Measurements from ENCODE around the gene GFRA4. TPM values are rescaled to one million over a fixed set of nuclear protein-coding genes. Genes with fewer than 3 reads are reported as not detected.

Gene GFRA4
- total and polyA plus RNA-seq, 2 donors (not counting 1 experiment from before 2014, with no cell fraction given): not detected

DNA sequence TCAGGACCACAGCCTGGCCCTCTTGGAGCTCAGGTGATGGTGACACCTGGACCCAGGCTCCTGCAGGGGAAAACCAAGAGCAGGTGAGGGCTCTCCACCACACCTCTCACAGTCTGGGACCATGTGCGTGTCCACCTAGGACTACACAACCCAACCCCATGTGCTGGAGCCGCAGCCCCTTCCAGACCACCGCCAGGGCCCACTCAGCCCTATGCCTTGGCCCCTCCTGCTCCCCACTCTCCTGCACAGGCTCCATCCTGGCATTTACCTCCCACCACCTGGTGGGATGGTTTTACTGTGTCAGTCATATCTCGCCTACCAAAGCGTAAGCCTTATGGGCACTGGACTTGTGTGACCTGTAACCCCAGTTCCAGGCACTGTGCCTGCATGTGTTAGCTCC, 31.7 kb upstream of the GFRA4 start:
- intact Hi-C loops (cut with micrococcal nuclease): no loop called here
- no peak for TF ChIP-seq EZH2 (IDR thresholded peaks at IDR 0.05; ENCODE audit: borderline replicate concordance, insufficient read depth, low read depth, low read length, poor library complexity, severe bottlenecking)
- TF ChIP-seq, protein P1, sequence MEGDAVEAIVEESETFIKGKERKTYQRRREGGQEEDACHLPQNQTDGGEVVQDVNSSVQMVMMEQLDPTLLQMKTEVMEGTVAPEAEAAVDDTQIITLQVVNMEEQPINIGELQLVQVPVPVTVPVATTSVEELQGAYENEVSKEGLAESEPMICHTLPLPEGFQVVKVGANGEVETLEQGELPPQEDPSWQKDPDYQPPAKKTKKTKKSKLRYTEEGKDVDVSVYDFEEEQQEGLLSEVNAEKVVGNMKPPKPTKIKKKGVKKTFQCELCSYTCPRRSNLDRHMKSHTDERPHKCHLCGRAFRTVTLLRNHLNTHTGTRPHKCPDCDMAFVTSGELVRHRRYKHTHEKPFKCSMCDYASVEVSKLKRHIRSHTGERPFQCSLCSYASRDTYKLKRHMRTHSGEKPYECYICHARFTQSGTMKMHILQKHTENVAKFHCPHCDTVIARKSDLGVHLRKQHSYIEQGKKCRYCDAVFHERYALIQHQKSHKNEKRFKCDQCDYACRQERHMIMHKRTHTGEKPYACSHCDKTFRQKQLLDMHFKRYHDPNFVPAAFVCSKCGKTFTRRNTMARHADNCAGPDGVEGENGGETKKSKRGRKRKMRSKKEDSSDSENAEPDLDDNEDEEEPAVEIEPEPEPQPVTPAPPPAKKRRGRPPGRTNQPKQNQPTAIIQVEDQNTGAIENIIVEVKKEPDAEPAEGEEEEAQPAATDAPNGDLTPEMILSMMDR (IDR thresholded peaks at IDR 0.05): no peak
- CTCF ChIA-PET: interaction anchor here (0.6 kb wide), 1 partner anchor 18 kb away, joined by 3 read pairs; no protein-coding TSS in a partner anchor

DNA sequence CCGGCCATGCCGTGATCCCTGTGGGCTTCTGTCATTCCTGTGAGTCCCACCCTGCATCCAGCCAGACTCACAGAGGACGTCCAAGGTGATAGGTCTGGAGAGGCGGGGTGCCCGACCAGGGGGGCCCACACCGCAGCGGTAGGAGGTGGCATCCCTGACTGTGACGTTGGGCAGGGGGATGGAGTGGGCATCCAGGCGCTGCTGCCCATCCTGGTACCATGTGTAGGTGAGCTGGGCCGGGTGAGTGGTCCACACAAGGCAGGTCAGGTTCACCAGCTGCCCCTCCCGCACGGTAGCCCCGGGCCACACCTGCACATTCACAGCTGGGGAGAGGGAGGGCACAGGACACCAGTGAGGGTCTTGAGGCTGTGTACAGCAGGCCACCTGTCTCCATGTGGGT, 30.2 kb upstream of the GFRA4 start:
- H3K4me1 Mint-ChIP-seq: no peaks in the 10 kb centered on the region
- intact Hi-C loops (cut with micrococcal nuclease): no loop called here

More for the DNA sequence above, 31.7 kb upstream of the GFRA4 start:
- Histone ChIP-seq H3K9me3 (ENCODE audit: control extremely low read depth in 1 of 3, control insufficient read depth in 2 of 3, insufficient read depth in 1 of 3, low read length in 2 of 3) (peaks cover 0 to 18% (median 0%) of the 10 kb centered on the region in 3 donors), H3K27ac (ENCODE audit: low read length in 2 of 2) (no peak overlapping the region), H4K20me1 (ENCODE audit: control insufficient read depth, insufficient read depth, low read length, poor library complexity, severe bottlenecking) (no peaks in the 10 kb centered on the region), H3K4me3 (ENCODE audit: control extremely low read depth in 1 of 5, extremely low read depth in 1 of 5, insufficient read depth in 1 of 5, low read depth in 2 of 5, low read length in 4 of 5) (no peak overlapping the region), H3K4me1 (ENCODE audit: control insufficient read depth in 2 of 2, insufficient read depth in 2 of 2, low read length in 2 of 2) (no peaks in the 10 kb centered on the region), H2AFZ (ENCODE audit: insufficient read depth, low read depth, low read length, poor library complexity, severe bottlenecking) (no peak overlapping the region), H3K9ac (ENCODE audit: low read length) (no peak overlapping the region), H3K79me2 (ENCODE audit: control insufficient read depth, insufficient read depth, low read length) (no peaks in the 10 kb centered on the region), H3K27me3 (replicated peaks in 1 of 4; ENCODE audit: control extremely low read depth in 1 of 4, control insufficient read depth in 3 of 4, insufficient read depth in 4 of 4, low read length in 3 of 4) (no peaks in the 10 kb centered on the region), H3K4me2 (replicated peaks; ENCODE audit: low read depth, low read length, poor library complexity, severe bottlenecking) (no peak overlapping the region), H3K36me3 (replicated peaks in 1 of 2; ENCODE audit: control extremely low read depth in 1 of 2, control insufficient read depth in 1 of 2, extremely low read depth in 1 of 2, insufficient read depth in 2 of 2, low read length in 1 of 2) (no peaks in the 10 kb centered on the region)
- 100% methylated on average over 2 of the region's 5 CpGs for WGBS (ENCODE audit: insufficient coverage)
- H3K27ac Mint-ChIP-seq: no peak overlapping the region
- H3K4me1 Mint-ChIP-seq: no peaks in the 10 kb centered on the region
- ATAC-seq (ENCODE audit: low read depth) (no peak), DNase-seq (no peak)
- no peaks in the 10 kb centered on the region for H3K9me3 Mint-ChIP-seq (ENCODE audit: insufficient read depth)
- H3K4me3 Mint-ChIP-seq: no peak overlapping the region
- POLR2A ChIA-PET: no interaction called here
- no peaks in the 10 kb centered on the region for H3K27me3 Mint-ChIP-seq

More for the DNA sequence above, 30.2 kb upstream of the GFRA4 start:
- Histone ChIP-seq H3K4me2 (replicated peaks; ENCODE audit: low read depth, low read length, poor library complexity, severe bottlenecking) (no peak overlapping the region), H3K36me3 (replicated peaks in 1 of 2; ENCODE audit: control extremely low read depth in 1 of 2, control insufficient read depth in 1 of 2, extremely low read depth in 1 of 2, insufficient read depth in 2 of 2, low read length in 1 of 2) (no peaks in the 10 kb centered on the region), H3K9ac (ENCODE audit: low read length) (no peak overlapping the region), H4K20me1 (ENCODE audit: control insufficient read depth, insufficient read depth, low read length, poor library complexity, severe bottlenecking) (no peaks in the 10 kb centered on the region), H3K79me2 (ENCODE audit: control insufficient read depth, insufficient read depth, low read length) (no peaks in the 10 kb centered on the region), H2AFZ (ENCODE audit: insufficient read depth, low read depth, low read length, poor library complexity, severe bottlenecking) (no peak overlapping the region), H3K9me3 (ENCODE audit: control extremely low read depth in 1 of 3, control insufficient read depth in 2 of 3, insufficient read depth in 1 of 3, low read length in 2 of 3) (peaks cover 0 to 18% (median 0%) of the 10 kb centered on the region in 3 donors), H3K4me3 (ENCODE audit: control extremely low read depth in 1 of 5, extremely low read depth in 1 of 5, insufficient read depth in 1 of 5, low read depth in 2 of 5, low read length in 4 of 5) (no peak overlapping the region), H3K4me1 (ENCODE audit: control insufficient read depth in 2 of 2, insufficient read depth in 2 of 2, low read length in 2 of 2) (no peaks in the 10 kb centered on the region), H3K27ac (ENCODE audit: low read length in 2 of 2) (no peak overlapping the region), H3K27me3 (replicated peaks in 1 of 4; ENCODE audit: control extremely low read depth in 1 of 4, control insufficient read depth in 3 of 4, insufficient read depth in 4 of 4, low read length in 3 of 4) (no peaks in the 10 kb centered on the region)
- Mint-ChIP-seq H3K9me3 (ENCODE audit: insufficient read depth) (no peaks in the 10 kb centered on the region), H3K27me3 (no peaks in the 10 kb centered on the region), H3K27ac (no peak overlapping the region), H3K4me3 (no peak overlapping the region)
- ATAC-seq (ENCODE audit: low read depth) (no peak), DNase-seq (no peak)
- TF ChIP-seq, protein P1 (IDR thresholded peaks at IDR 0.05): no peak
- TF ChIP-seq EZH2 (IDR thresholded peaks at IDR 0.05; ENCODE audit: borderline replicate concordance, insufficient read depth, low read depth, low read length, poor library complexity, severe bottlenecking): no peak
- WGBS (ENCODE audit: insufficient coverage): 91% methylated on average over 13 of the region's 13 CpGs
- CTCF ChIA-PET: interaction anchor here (1.0 kb wide), 1 partner anchor 18 kb away, joined by 3 read pairs; no protein-coding TSS in a partner anchor
- POLR2A ChIA-PET: no interaction called here

All from B cell (primary cell).